Measurements from ENCODE around the gene HOXC4. TPM values are rescaled to one million over a fixed set of nuclear protein-coding genes. Genes with fewer than 3 reads are reported as not detected.

HOXC4 gene
- total and polyA plus RNA-seq, 7 donors: 0.38 to 1.2 (median 0.69) TPM; not detected in 3

DNA sequence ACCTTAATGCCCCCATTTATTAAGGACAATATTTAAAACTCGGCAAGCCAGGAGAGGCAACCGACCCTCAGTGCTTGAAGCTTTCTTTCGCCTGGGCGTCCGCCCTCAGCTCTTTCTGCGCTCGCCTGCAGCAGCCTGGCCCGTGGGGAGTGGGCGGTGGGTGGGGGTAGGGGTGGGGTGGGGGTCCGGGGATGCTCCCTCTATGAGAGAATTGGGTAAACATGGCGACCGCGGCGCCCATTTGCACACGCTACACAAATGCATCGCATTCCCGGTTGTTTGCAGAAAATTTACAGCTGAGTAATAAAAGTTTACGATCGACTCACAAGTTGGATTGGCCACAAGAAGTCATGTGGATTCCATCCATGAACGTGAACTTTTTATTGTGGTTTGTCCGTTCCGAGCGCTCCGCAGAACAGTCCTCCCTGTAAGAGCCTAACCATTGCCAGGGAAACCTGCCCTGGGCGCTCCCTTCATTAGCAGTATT lies 37.1 kb upstream of the HOXC4 start:
- H3K36me3 ChIP-seq: no peaks in the 10 kb centered on the region
- H3K9me3 ChIP-seq: no peaks in the 10 kb centered on the region
- intact Hi-C loops (cut with DNase I): no loop called here
- peaks cover 0 to 43% (median 34%) of the 10 kb centered on the region in 4 donors for H3K4me1 ChIP-seq
- peaks cover 79 to 100% (median 98%) of the 10 kb centered on the region in 3 donors for H3K27me3 ChIP-seq
- DNase-seq: no peak
- 3 to 4% methylated on average over 25 of the region's 25 CpGs for WGBS, 2 donors
- no peak overlapping the region for H3K27ac ChIP-seq
- peak overlapping the region in 1 of 4 donors; percentile 47 for H3K4me3 ChIP-seq
- TF ChIP-seq POLR2A (IDR thresholded peaks at IDR 0.05) (no peak), POLR2AphosphoS5 (IDR thresholded peaks at IDR 0.05) (no peak), EP300 (IDR thresholded peaks at IDR 0.05) (no peak)
- TF ChIP-seq, protein P1, sequence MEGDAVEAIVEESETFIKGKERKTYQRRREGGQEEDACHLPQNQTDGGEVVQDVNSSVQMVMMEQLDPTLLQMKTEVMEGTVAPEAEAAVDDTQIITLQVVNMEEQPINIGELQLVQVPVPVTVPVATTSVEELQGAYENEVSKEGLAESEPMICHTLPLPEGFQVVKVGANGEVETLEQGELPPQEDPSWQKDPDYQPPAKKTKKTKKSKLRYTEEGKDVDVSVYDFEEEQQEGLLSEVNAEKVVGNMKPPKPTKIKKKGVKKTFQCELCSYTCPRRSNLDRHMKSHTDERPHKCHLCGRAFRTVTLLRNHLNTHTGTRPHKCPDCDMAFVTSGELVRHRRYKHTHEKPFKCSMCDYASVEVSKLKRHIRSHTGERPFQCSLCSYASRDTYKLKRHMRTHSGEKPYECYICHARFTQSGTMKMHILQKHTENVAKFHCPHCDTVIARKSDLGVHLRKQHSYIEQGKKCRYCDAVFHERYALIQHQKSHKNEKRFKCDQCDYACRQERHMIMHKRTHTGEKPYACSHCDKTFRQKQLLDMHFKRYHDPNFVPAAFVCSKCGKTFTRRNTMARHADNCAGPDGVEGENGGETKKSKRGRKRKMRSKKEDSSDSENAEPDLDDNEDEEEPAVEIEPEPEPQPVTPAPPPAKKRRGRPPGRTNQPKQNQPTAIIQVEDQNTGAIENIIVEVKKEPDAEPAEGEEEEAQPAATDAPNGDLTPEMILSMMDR (IDR thresholded peaks at IDR 0.05): no peak

DNA sequence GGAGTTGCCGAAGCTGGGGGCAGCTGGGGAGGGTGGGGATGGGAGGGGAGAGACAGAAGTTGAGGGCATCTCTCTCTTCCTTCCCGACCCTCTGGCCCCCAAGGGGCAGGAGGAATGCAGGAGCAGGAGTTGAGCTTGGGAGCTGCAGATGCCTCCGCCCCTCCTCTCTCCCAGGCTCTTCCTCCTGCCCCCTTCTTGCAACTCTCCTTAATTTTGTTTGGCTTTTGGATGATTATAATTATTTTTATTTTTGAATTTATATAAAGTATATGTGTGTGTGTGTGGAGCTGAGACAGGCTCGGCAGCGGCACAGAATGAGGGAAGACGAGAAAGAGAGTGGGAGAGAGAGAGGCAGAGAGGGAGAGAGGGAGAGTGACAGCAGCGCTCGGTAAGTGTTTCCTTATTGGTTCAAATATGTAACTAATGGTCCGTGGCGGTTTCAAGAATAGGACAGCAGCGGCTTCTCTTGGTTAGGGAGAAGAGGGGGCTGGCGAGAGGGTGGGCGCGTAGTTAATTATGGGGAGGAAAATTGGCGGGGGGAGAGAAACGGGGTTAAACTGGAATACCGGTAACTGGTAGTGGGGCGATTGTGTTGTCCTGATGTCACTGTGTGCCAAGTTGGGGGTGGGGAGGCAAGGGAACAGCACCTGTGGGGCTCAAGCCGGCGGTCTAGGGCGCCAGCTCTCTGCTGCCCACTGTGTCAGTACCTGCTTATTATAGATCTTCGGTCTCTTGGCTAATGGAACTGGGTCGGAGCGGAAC lies 36.4 kb upstream of the HOXC4 start:
- Histone ChIP-seq H3K36me3 (no peaks in the 10 kb centered on the region), H3K4me3 (peak overlapping the region; percentile 1 to 47 (median 38)), H3K27ac (peak overlapping the region in 1 of 4 donors; percentile 10), H3K9me3 (no peaks in the 10 kb centered on the region), H3K4me1 (peaks cover 0 to 43% (median 34%) of the 10 kb centered on the region in 4 donors), H3K27me3 (peaks cover 75 to 100% (median 98%) of the 10 kb centered on the region in 3 donors)
- DNase-seq: no peak
- 3 to 5% methylated on average over 24 of the region's 24 CpGs for WGBS, 2 donors
- no peak for TF ChIP-seq EP300 (IDR thresholded peaks at IDR 0.05)
- intact Hi-C loops (cut with DNase I): no loop called here

DNA sequence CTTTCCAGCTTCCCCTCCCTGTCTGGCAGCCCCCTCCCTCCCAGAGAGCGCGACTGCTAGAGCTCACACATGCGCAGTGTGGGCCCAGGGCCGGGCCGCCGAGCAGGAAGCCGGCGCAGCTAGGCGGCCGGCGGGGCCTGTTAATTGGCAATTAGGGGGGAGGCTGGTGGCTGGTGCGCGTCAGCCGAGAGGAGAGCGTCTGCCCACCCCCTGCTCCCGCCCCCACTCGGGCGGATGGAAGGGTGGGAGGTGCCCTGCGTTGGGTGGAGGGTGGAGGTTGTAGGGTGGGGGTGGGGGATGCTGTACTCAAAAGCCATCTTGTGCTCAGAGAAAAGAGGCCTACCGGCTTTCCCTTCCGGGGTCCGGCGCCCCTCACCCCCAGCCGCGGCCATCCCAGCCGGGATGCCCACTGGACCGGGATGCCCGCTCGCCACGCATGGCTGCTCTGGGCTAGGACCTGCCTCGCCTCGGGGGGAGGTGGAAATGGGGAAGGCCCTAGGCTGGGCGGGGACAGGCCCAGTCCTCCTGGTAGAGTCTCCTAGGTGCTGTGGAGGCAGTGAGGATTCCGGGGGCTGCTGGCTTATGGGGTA lies 35.7 kb upstream of the HOXC4 start:
- Histone ChIP-seq H3K4me1 (peaks cover 0 to 43% (median 34%) of the 10 kb centered on the region in 4 donors), H3K4me3 (peak overlapping the region; percentile 1 to 47 (median 38)), H3K27ac (peak overlapping the region in 2 of 4 donors; percentile 4 to 23), H3K27me3 (peaks cover 68 to 100% (median 98%) of the 10 kb centered on the region in 3 donors), H3K36me3 (no peaks in the 10 kb centered on the region), H3K9me3 (no peaks in the 10 kb centered on the region)
- 4% methylated on average over 34 of the region's 34 CpGs for WGBS, 2 donors
- no peak for DNase-seq
- TF ChIP-seq POLR2AphosphoS5 (IDR thresholded peaks at IDR 0.05): peak in 2 of 4 donors; percentile 19 to 35
- TF ChIP-seq, protein P1 (IDR thresholded peaks at IDR 0.05): no peak
- TF ChIP-seq POLR2A (IDR thresholded peaks at IDR 0.05): no peak
- TF ChIP-seq EP300 (IDR thresholded peaks at IDR 0.05): no peak
- intact Hi-C loops (cut with DNase I): no loop called here

DNA sequence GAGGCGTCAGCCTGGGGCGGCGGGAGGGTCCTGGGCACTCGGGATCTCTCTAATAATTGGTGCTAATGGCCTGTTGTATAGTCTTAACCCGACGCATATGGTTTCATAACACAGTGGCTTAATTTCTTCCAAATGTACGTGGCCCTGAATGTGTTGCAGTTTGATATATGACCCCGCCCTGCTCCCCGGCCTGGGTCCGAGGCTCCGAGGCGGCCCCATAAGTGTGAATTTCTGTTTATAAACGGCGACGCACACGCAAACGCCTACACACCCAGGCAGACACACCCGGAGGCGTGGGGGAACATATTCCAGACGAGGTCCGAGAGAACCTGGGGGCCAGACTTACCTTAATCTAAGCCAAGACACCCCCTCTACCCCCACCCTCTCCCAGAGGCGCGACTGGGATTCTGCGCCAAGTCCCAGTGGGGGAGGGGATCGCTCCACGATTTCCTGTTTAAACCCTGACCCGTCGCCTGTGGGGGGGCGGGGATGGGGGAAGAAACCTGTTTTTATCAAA lies 35.1 kb upstream of the HOXC4 start:
- peaks cover 67 to 100% (median 98%) of the 10 kb centered on the region in 3 donors for H3K27me3 ChIP-seq
- no peak for DNase-seq
- WGBS, 2 donors: 15 to 24% methylated on average over 29 of the region's 29 CpGs
- TF ChIP-seq EP300 (IDR thresholded peaks at IDR 0.05) (no peak), POLR2AphosphoS5 (IDR thresholded peaks at IDR 0.05) (no peak), POLR2A (IDR thresholded peaks at IDR 0.05) (no peak)
- TF ChIP-seq, protein P1 (IDR thresholded peaks at IDR 0.05): no peak
- H3K27ac ChIP-seq: peak overlapping the region in 2 of 4 donors; percentile 4 to 23
- H3K4me1 ChIP-seq: peaks cover 0 to 43% (median 34%) of the 10 kb centered on the region in 4 donors
- intact Hi-C loops (cut with DNase I): no loop called here
- peak overlapping the region in 2 of 4 donors; percentile 42 to 47 for H3K4me3 ChIP-seq
- no peaks in the 10 kb centered on the region for H3K9me3 ChIP-seq
- no peaks in the 10 kb centered on the region for H3K36me3 ChIP-seq

Measured in sigmoid colon (tissue), 7 donors.